Left colon (tissue), 2 donors: ENCODE results near the gene BRD7. TPM values are rescaled to one million over a fixed set of nuclear protein-coding genes. Genes with fewer than 3 reads are reported as not detected.

Experiments
- ATAC-seq: fragments of 200-7000 bp; cut with Tn5 transposase; one replicate; pipeline ENCODE4 v1.9.1; 2020; ENCODE audit warnings: mild to moderate bottlenecking, moderate library complexity
- DNase-seq, 2 donors: peaks; one replicate each; pipeline ENCODE4 v3.0.0-alpha.2; 2020
- intact Hi-C, 2 donors: fragments of 100-400 bp; cut with DNase I in 1 of 2; cut with micrococcal nuclease in 1 of 2; formaldehyde crosslinking; loops; one replicate each; pipeline versions ENCODE4 v1.11.2 to v1.14.0; 2022; cut with DNase I, micrococcal nuclease
- total RNA-seq, 2 donors: library from RNA; stranded (reverse); fragmentation: NEBNext Ultra II Directional; extraction: Animal tissue kit (Norgen Biotek cat#: 25700); gene quantifications; one replicate each; pipeline ENCODE4 v1.2.1, GENCODE V29; 2021
- donor health status: DM: no; HTN: no; CAD: no.
- donor health status: DM: yes; HTN: yes; CAD: no.

The BRD7 gene
- total RNA-seq, 2 donors from 2014 or later, result 54.3 to 54.5 TPM

- DNase-seq, result no peak
- ATAC-seq, result no peak
Observed at GRCh38 chr16:50311891-50312501, 56.8 kb downstream of the BRD7 start.

GRCh38 chr16:50311134-50311528, 57.7 kb downstream of the BRD7 start:
- no peak for DNase-seq
- intact Hi-C loops, result no loop called here
- no peak for ATAC-seq

More at GRCh38 chr16:50311891-50312501, 56.8 kb downstream of the BRD7 start:
- intact Hi-C loops, result no loop called here

GRCh38 chr16:50310308-50311133, 58.3 kb downstream of the BRD7 start:
- intact Hi-C loops, result no loop called here
- ATAC-seq (peak; percentile 16), DNase-seq (no peak)

GRCh38 chr16:50309527-50310307, 59.1 kb downstream of the BRD7 start:
- ATAC-seq (peak; percentile 20), DNase-seq (no peak)
- intact Hi-C loops, result no loop called here

- intact Hi-C loops, result no loop called here
- DNase-seq (no peak), ATAC-seq (no peak)
Observed at GRCh38 chr16:50309156-50309526, 59.6 kb downstream of the BRD7 start.

- ATAC-seq (no peak), DNase-seq (peak in 1 of 2 donors; percentile 4)
- intact Hi-C loops, result no loop called here
Observed at GRCh38 chr16:50308237-50308965, 60.4 kb downstream of the BRD7 start.

- intact Hi-C loops, result no loop called here
- DNase-seq, result peak in 1 of 2 donors; percentile 2
Observed at GRCh38 chr16:50306287-50306686, 62.5 kb downstream of the BRD7 start.

GRCh38 chr16:50305441-50306061, 63.2 kb downstream of the BRD7 start:
- no peak for ATAC-seq
- intact Hi-C loops, result no loop called here
- peak in 1 of 2 donors; percentile 4 for DNase-seq

More at GRCh38 chr16:50306287-50306686, 62.5 kb downstream of the BRD7 start:
- ATAC-seq, result no peak

- DNase-seq (peak; percentile 3 to 24), ATAC-seq (no peak)
- intact Hi-C loops, result no loop called here
Observed at GRCh38 chr16:50304467-50305440, 64.0 kb downstream of the BRD7 start.

GRCh38 chr16:50303605-50304466, 65.0 kb downstream of the BRD7 start:
- DNase-seq, result peak; percentile 21 to 25
- ATAC-seq, result no peak
- intact Hi-C loops, result no loop called here

- no peak for ATAC-seq
- intact Hi-C loops, result no loop called here
- peak in 1 of 2 donors; percentile 13 for DNase-seq
Observed at GRCh38 chr16:50303041-50303604, 65.7 kb downstream of the BRD7 start.

- peak in 1 of 2 donors; percentile 19 for DNase-seq
- intact Hi-C loops, result no loop called here
Observed at GRCh38 chr16:50302472-50303005, 66.2 kb downstream of the BRD7 start.

GRCh38 chr16:50301626-50302471, 66.9 kb downstream of the BRD7 start:
- intact Hi-C loops, result no loop called here
- DNase-seq (peak; percentile 26 to 40), ATAC-seq (peak; percentile 11)

More at GRCh38 chr16:50302472-50303005, 66.2 kb downstream of the BRD7 start:
- ATAC-seq, result peak; percentile 74

- DNase-seq (peak in 1 of 2 donors; percentile 19), ATAC-seq (no peak)
- intact Hi-C loops, result no loop called here
Observed at GRCh38 chr16:50300942-50301625, 67.7 kb downstream of the BRD7 start.
